ENCODE results near the gene IL1B.

The IL1B gene

DNA sequence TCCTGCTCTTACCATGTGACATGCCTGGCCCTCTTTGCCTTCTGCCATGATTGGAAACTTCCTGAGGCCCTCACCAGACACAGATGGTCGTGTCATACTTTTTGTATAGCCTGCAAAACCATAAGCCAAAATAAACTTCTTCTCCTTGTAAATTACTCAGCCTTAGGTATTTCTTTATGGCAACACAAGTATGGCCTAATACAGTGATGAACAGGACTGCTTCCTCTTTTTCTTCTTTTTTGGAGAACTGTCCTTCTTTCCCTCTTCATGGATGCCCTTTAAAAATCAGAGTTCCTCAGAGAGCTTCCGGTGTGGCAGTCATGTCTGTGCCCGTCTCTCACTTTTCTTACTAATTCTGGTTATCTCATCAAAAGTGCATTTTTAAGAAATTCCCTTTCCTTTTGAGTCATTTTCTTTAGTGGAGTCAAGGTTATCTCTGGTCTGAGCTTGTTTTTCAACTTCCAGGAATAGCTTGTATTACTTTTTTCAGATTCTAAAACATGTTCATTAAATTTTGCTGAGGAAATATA, 43.1 kb downstream of the IL1B start:
- H3K27ac ChIP-seq = no peak overlapping the region
- TF ChIP-seq, protein P1, sequence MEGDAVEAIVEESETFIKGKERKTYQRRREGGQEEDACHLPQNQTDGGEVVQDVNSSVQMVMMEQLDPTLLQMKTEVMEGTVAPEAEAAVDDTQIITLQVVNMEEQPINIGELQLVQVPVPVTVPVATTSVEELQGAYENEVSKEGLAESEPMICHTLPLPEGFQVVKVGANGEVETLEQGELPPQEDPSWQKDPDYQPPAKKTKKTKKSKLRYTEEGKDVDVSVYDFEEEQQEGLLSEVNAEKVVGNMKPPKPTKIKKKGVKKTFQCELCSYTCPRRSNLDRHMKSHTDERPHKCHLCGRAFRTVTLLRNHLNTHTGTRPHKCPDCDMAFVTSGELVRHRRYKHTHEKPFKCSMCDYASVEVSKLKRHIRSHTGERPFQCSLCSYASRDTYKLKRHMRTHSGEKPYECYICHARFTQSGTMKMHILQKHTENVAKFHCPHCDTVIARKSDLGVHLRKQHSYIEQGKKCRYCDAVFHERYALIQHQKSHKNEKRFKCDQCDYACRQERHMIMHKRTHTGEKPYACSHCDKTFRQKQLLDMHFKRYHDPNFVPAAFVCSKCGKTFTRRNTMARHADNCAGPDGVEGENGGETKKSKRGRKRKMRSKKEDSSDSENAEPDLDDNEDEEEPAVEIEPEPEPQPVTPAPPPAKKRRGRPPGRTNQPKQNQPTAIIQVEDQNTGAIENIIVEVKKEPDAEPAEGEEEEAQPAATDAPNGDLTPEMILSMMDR (IDR thresholded peaks at IDR 0.05) = no peak
- H3K4me3 ChIP-seq = no peak overlapping the region
- no peak for DNase-seq (ENCODE audit: low spot score)

DNA sequence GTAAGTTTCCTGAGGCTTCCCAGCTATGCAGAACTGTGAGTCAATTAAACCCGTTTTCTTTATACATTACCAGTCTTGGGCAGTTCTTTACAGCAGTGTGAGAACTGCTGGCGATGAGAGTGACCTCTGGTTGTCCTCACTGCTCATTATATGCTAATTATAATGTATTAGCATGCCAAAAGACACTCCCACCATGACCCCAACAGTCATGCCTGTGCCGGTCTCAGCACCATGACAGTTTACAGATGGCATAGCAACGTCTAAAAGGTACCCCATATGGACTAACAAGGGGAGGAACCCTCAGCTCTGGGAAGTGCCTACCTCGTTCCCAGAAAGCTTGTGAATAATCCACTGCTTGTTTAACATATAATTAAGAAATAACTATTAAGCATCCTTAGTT, 44.2 kb downstream of the IL1B start:
- H3K4me3 ChIP-seq = no peak overlapping the region
- TF ChIP-seq, protein P1 (IDR thresholded peaks at IDR 0.05) = no peak
- no peak overlapping the region for H3K27ac ChIP-seq
- DNase-seq (ENCODE audit: low spot score) = no peak

DNA sequence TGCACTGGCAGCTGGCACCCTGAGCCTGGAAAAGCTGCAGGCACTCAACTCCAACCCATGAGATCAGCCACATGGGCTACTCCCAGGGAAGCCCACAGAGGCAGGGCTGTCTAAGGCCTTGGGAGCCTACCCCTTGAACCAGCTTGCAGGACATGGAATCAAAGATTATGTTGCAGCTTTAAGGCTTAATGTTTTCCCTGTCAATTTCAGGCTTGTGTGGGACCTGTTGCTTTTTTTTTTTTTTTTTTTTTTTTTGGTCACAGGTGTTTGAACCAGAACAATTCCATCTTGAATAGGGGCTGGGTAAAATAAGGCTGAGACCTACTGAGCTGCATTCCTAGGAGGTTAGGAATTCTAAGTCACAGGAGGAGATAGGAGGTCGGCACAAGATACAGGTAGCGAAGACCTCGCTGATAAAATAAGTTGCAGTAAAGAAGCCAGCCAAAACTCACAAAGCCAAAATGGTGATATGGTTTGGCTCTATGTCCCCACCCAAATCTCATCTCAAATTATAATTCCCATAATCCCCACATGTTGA, 44.8 kb downstream of the IL1B start:
- Histone ChIP-seq H3K27ac (no peak overlapping the region), H3K4me3 (no peak overlapping the region)
- no peak for DNase-seq (ENCODE audit: low spot score)
- TF ChIP-seq, protein P1 (IDR thresholded peaks at IDR 0.05) = no peak

DNA sequence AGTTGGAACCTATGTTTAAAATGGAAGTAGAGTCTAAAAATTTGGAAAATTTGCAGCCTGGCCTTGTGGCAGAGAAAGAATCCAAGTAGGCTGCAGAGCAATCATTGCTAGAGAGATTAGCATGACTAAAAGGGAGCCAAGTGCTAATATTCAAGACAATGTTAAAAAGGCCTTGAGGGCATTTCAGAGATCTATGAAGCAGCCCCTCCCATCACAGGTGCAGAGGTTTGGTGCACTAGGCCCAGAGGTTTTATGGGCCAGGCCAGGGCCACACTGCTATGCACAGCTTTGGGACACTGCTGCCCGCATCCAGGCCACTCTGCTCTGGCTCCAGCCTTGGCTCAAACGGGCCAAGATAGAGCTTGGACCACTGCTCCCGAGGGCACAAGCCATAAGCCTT, 45.6 kb downstream of the IL1B start:
- TF ChIP-seq, protein P1 (IDR thresholded peaks at IDR 0.05) = no peak
- DNase-seq (ENCODE audit: low spot score) = no peak
- no peak overlapping the region for H3K27ac ChIP-seq

DNA sequence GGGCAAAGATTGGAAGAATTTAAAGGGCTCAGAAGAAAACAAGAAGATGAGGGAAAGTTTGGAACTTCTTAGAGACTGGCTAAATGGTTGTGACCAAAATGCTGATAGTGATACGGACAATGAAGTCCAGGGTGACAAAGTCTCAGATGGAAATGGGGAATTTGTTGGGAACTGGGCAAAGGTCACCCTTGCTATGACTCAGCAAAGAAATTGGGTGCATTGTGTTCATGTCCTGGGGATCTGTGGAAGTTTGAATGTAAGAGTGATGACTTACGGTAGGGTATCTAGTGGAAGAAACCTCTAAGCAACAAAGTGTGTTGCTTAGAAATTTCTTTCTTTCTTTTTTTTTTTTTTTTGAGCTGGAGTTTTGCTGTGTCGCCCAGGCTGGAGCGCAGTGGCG, 46.3 kb downstream of the IL1B start:
- DNase-seq (ENCODE audit: low spot score) = no peak
- Histone ChIP-seq H3K27ac (no peak overlapping the region), H3K4me3 (no peak overlapping the region)
- TF ChIP-seq, protein P1 (IDR thresholded peaks at IDR 0.05) = no peak

More for the DNA sequence above, 45.6 kb downstream of the IL1B start:
- H3K4me3 ChIP-seq = no peak overlapping the region

DNA sequence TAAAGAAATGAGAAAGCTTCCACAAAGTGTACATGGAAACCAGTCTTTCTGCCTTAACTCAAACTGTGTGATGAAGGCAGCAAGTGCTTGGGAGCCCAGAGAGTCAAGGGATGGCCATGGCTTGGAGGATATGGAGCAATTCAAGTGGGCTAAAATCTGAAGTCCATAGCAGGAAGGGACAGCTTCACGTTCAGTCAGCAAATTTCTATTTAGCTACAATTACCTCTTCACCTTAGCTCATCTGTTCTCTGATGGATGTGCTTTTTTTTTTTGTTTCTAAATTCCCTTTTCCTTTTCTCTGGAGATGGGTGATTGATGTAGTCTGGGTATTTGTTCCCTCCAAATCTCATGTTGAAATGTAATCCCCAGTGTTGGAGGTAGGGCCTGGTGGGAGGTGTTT, 47.4 kb downstream of the IL1B start:
- Histone ChIP-seq H3K4me3 (no peak overlapping the region), H3K27ac (no peak overlapping the region)
- DNase-seq (ENCODE audit: low spot score) = no peak
- TF ChIP-seq, protein P1 (IDR thresholded peaks at IDR 0.05) = no peak

DNA sequence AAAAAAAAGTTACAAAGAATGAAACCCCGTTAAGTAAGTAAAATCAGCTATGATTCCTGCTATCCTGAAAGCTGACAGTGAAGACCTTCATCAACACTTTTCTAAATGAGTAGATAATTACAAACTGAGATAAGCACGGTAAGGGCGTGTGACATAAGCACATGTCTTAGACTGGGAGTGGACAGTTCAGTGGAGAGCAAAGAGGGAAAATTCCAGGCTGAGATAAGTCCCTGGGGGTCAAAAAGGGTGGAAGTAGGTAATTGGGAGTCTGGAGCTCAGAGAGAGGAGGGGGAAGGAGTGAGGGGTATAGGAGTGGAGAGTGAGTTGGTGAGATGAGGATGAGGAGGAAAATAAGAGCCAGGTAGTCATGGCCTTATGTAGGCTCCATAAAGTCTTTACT, 47.9 kb downstream of the IL1B start:
- H3K27ac ChIP-seq = no peak overlapping the region
- TF ChIP-seq, protein P1 (IDR thresholded peaks at IDR 0.05) = no peak
- DNase-seq (ENCODE audit: low spot score) = no peak
- no peak overlapping the region for H3K4me3 ChIP-seq
